ENCODE data around the gene CLSTN2. TPM values are rescaled to one million over a fixed set of nuclear protein-coding genes. Genes with fewer than 3 reads are reported as not detected.

The CLSTN2 gene
- total and polyA plus RNA-seq, 12 donors, result 0.67 to 17.8 (median 5.3) TPM

DNA sequence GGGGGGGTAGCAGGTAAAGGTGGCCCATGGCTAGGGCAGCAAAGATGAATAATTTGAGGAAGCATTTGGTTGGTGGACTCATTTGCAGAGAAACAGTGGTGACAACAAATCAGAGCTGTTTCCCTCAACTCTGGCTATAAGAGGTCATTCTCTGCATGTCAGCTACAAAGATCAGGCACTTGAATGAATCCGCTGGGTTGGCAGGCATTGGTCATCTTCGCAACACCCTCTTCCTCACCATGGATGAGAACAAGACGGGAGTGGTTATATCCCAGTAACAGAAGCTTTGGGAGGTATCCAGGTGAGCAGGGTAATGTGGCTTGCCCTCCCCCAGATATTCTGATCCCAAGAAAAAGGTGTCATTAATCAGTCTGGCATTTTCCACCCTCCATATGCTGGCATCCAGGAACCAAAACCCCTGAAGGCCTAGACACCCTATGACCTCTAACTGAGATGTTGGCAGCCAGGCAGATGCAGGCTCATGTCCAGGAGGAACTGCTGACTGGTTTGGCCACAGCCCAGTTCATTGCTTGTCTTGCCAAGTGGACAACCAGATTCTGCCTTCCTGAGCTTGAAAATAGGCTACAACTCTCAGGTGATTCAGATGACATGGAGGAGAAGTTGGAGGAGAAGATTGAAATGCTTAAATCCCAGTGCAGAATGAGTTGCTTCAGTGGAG lies 634.0 kb downstream of the CLSTN2 start:
- TF ChIP-seq CTCF (IDR thresholded peaks at IDR 0.05) (no peak), POLR2A (IDR thresholded peaks at IDR 0.05) (no peak)
- H3K27me3 ChIP-seq, result no peaks in the 10 kb centered on the region
- 61 to 83% (median 65%) methylated on average over 3 of the region's 3 CpGs for WGBS, 4 donors
- no peaks in the 10 kb centered on the region for H3K9me3 ChIP-seq (replicated peaks in 1 of 3)
- intact Hi-C loops (cut with DNase I), result no loop called here
- H3K4me1 ChIP-seq (replicated peaks in 1 of 2), result peaks cover 0 to 6% of the 10 kb centered on the region in 2 donors
- no peak overlapping the region for H3K27ac ChIP-seq
- H3K4me3 ChIP-seq, result no peak overlapping the region
- no peaks in the 10 kb centered on the region for H3K36me3 ChIP-seq (replicated peaks in 1 of 2)
- DNase-seq, result peak; percentile 68 to 85 (median 75)

GRCh38 chr3:140570602-140571001 lies 635.6 kb downstream of the CLSTN2 start:
- Histone ChIP-seq H3K27ac (no peak overlapping the region), H3K27me3 (no peaks in the 10 kb centered on the region), H3K9me3 (replicated peaks in 1 of 3) (no peaks in the 10 kb centered on the region), H3K36me3 (replicated peaks in 1 of 2) (no peaks in the 10 kb centered on the region), H3K4me1 (replicated peaks in 1 of 2) (peaks cover 0 to 6% of the 10 kb centered on the region in 2 donors), H3K4me3 (no peak overlapping the region)
- intact Hi-C loops (cut with DNase I), result no loop called here
- TF ChIP-seq POLR2A (IDR thresholded peaks at IDR 0.05), result no peak
- no peak for TF ChIP-seq CTCF (IDR thresholded peaks at IDR 0.05)
- DNase-seq, result no peak
- 59 to 76% (median 72%) methylated on average over 3 of the region's 3 CpGs for WGBS, 4 donors

DNA sequence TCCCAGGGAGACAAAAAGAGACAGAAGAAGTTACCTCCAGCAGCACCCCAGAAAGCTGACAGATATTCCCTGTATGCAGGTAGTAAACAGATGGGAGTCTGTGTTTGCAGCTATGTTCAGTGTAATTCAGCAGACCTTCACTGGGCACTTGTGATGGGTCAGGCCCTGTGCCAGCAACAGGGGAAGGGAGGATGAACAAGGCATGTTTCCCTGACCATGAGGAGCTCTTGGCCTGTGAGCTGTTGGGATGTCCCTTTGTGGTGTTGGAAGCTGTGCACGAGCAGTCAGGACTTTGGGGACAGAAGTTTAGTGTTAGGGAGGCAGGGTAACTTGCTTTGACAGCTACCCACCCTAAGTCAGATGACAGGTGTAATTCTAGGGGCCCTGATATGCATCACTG lies 636.9 kb downstream of the CLSTN2 start:
- H3K36me3 ChIP-seq (replicated peaks in 1 of 2), result no peaks in the 10 kb centered on the region
- H3K9me3 ChIP-seq (replicated peaks in 1 of 3), result no peaks in the 10 kb centered on the region
- TF ChIP-seq POLR2A (IDR thresholded peaks at IDR 0.05), result no peak
- no peak for TF ChIP-seq CTCF (IDR thresholded peaks at IDR 0.05)
- H3K27me3 ChIP-seq, result no peaks in the 10 kb centered on the region
- H3K4me3 ChIP-seq, result no peak overlapping the region
- DNase-seq, result no peak
- intact Hi-C loops (cut with DNase I), result no loop called here
- H3K4me1 ChIP-seq (replicated peaks in 1 of 2), result peaks cover 0 to 6% of the 10 kb centered on the region in 2 donors
- H3K27ac ChIP-seq, result no peak overlapping the region
- WGBS, 4 donors, result 75 to 88% (median 81%) methylated on average over 1 of the region's 1 CpG

GRCh38 chr3:140572334-140572733 lies 637.3 kb downstream of the CLSTN2 start:
- no peak for DNase-seq
- H3K36me3 ChIP-seq (replicated peaks in 1 of 2), result no peaks in the 10 kb centered on the region
- no peak overlapping the region for H3K4me3 ChIP-seq
- WGBS, 4 donors, result 94 to 100% (median 96%) methylated on average over 1 of the region's 1 CpG; no CpG with 5 or more reads in 1 of the 4 donors
- peaks cover 0 to 6% of the 10 kb centered on the region in 2 donors for H3K4me1 ChIP-seq (replicated peaks in 1 of 2)
- intact Hi-C loops (cut with DNase I), result no loop called here
- no peaks in the 10 kb centered on the region for H3K27me3 ChIP-seq
- H3K9me3 ChIP-seq (replicated peaks in 1 of 3), result no peaks in the 10 kb centered on the region
- TF ChIP-seq CTCF (IDR thresholded peaks at IDR 0.05), result no peak
- no peak for TF ChIP-seq POLR2A (IDR thresholded peaks at IDR 0.05)
- H3K27ac ChIP-seq, result no peak overlapping the region
